Activated CD8-positive, alpha-beta memory T cell treated with anti-CD3 and anti-CD28 coated beads, Interleukin-2, amount 50 U/mL, for 1 hour (primary cell): ENCODE results near the gene SSU72.
"Not testable (repeated sequence)": the region's sequence is repeated elsewhere in the genome, so short reads cannot be mapped to it uniquely, and the experiment has no call there.

Source experiments
- DNase-seq: peaks from one replicate; pipeline ENCODE4 v3.0.0-alpha.2; 2020; ENCODE audit errors: extremely low read depth

Gene SSU72

DNA sequence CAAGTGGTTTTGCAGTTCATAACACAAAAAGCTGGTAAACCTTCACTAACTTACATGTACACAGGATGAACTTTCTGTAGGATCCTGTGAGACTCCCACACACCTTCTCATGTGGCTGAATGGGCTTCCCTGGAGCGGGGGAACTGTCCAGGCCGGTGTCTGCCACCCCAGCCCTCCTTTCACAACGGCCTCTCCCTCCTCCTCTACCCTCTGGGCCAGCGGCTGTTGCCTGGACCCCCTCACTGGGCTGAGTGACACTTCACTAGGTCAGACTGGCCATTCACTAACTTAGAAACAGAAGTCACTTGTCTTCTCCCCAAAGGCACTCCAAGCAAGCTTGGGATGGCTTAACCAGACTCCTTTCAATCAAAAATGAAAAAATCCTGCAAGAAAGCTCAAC lies 16.1 kb downstream of the SSU72 start:
- no peak for DNase-seq

DNA sequence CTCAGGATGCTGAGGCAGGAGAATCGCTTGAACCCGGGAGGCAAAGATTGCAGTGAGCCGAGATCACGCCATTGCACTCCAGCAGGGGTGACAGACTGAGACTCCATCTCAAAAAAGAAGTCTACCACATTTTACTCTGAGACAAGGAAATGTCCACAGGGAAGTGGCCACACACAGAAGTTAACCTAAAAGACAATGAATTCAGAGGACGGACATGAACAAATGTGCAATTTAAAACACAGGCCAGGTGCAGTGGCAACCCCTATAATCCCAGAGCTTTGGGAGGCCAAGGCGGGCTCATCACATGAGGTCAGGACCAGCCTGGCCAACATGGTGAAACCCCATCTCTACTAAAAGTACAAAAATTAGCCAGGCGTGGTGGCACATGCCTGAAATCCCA lies 17.0 kb downstream of the SSU72 start:
- DNase-seq: not testable (repeated sequence)

DNA sequence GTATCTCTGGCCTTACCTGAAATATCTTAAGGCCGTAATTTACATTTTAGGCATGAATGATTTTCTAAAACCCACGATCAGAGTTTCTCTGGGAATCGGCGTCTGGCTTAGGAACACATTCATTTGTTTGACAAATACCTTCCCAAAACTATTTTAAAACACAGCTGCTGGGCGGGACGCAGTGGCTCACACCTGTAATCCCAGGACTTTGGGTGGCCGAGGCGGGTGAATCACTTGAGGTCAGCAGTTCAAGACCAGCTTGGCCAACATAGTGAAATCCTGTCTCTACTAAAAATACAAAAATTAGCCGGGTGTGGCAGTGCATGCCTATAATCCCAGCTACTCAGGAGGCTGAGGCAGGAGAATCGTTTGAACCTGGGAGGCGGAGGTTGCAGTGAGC lies 17.7 kb downstream of the SSU72 start:
- not testable (repeated sequence) for DNase-seq

DNA sequence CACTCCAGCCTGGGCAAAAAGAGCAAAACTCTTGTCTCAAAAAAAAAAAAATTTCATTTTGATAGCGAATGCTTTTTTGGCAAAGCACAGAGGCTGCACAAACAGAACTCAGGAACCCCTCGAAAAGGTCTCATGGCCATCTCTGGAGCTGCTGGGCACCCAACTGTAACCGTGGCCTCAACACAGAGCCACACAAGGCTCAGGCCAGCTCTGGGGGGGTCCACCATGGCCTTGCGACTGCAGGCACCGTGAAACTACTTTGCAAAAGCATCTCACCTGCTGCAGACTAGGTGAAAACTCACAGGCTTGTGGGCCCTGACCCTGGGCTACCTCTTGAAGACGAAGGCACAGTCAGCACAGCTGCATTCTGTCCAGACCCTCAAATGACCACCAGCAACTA lies 18.2 kb downstream of the SSU72 start:
- no peak for DNase-seq

DNA sequence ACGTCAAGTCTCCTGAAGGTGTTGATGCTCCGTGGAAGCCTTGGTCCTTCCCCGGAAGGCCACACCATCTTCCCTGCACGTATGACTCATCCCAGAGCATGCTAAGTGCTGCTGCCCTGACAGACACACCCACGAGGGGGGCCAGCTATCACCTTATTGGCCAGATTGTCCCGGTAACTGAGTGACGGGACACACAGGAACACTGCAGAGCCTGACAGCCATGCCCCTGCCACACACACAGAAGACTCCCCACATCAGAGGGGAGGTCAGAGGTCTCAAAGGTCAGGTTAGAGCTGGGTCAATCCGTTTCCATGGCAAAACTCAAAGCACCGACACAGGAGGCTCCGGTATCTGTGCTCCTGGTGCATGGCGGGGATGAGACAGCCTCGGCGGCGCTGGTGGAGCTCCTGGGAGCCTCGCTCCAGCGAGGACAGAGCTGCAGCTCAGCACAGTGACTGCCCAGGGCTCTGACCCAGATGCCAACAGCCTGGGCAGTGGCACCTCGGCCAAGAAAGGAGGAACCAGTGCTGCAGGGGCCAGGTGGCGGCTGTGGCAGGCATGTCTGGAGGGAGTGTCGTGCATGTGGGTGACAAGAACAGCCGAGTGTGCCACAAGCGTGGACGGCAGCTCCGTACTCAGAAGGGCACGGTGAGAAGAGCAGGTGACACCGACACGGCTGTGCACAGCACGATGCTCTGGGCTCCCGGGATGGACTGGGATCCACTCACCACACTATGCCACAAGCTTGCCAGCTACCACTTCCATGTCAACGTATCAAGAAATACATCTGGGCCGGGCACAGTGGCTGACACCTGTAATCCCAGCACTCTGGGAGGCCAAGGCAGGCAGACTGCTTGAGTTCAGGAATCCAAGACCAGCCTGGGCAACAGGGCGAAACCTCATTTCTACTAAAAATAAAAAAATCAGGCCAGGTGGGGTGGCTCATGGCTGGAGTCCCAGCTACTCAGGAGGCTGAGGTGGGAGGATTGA lies 19.4 kb downstream of the SSU72 start:
- no peak for DNase-seq

DNA sequence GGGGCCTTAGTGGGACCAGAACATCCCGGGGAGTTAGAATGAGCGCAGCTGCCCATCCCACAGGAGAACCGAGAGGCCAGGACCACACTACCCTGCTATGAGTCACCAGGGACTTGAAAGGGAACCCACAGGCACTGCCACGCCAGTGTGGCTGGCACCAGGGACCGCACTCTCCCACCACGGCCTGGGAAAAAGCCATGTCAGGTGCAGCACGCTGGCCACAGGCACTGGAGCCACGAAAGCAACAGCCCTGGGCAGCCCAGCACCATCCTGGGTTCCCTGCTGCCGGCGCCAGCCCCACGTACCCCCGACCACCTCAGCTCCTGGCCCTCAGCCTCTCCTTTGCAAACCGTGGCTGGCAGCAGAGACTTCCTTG lies 20.1 kb downstream of the SSU72 start:
- DNase-seq: no peak

DNA sequence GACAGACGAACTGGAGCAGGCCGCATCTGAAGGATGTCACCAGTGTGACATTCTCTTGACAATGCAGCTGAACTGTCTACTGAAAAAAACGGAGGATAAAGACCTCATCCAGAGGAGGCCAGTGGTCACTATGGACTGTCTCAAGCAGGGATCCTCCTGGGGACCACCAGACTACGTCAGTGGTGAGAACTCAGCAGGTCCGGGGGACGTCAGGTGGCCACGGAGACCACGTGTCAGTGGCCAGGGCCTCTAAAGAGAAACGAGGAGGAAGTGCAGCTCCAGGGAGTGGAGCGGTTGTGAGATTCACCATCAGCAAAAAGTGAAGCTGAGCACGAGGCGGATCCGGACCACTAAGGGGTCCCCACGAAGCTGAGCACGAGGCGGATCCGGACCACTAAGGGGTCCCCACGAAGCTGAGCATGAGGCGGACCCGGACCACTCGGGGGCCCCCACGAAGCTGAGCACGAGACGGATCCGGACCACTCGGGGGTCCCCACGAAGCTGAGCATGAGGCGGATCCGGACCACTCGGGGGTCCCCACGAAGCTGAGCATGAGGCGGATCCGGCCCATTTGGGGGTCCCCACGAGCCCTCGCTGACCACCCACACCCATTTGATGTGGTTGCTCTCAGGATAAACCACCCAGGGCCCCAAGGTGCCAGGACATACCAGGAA lies 20.7 kb downstream of the SSU72 start:
- DNase-seq: no peak

DNA sequence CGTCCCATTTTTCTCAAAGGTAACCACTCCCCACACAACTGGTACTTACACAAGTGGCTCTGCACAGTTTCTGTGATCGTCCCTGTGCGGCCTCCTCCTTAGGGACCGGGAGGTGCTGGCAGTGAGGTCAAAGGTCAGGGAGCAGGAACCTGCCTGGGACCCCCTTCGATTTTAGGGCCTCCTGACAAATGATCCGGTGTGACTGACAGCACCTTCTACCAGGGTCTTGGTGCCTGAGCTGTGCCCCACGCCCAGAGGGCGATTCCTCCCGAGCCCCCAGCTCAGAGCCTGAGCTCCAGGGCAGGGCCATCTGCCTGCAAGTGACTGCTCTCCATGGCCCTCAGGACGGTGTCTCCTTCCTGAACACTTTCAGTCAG lies 22.4 kb downstream of the SSU72 start:
- DNase-seq: no peak

DNA sequence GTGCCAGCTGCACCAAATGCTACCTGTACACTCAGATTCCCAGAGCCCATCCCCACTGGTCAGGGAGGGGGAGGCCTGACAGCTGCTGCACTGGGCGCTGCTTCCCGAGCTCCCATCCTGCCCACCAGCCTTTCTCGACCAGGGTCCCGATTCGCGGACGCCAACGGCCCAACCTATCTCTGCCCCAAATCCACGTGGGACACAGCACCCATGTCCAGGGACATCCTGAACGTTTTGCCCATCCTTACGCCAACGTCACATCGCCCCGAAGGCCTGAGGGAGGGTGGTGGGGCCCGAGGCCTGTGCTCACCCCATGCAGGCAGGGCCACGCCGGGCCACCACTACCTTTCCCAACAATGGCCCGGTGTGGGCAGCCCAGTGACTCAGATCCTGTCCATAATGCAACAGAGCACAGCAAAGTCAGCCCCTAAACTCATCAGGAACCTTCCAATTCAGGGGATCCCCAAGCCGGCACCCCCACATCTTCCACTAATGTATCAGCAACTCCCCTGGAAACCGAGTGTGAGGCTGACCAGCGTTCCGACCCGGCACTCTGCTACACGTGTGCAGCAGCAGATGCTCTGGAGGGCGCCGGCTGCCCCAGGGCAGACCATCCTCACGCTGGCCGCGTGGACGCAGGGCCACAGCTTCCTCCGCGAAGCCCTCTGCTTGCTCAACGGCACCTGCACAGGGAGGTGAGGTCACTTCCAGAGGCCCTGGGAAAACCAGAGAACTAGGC lies 23.0 kb downstream of the SSU72 start:
- DNase-seq: no peak

DNA sequence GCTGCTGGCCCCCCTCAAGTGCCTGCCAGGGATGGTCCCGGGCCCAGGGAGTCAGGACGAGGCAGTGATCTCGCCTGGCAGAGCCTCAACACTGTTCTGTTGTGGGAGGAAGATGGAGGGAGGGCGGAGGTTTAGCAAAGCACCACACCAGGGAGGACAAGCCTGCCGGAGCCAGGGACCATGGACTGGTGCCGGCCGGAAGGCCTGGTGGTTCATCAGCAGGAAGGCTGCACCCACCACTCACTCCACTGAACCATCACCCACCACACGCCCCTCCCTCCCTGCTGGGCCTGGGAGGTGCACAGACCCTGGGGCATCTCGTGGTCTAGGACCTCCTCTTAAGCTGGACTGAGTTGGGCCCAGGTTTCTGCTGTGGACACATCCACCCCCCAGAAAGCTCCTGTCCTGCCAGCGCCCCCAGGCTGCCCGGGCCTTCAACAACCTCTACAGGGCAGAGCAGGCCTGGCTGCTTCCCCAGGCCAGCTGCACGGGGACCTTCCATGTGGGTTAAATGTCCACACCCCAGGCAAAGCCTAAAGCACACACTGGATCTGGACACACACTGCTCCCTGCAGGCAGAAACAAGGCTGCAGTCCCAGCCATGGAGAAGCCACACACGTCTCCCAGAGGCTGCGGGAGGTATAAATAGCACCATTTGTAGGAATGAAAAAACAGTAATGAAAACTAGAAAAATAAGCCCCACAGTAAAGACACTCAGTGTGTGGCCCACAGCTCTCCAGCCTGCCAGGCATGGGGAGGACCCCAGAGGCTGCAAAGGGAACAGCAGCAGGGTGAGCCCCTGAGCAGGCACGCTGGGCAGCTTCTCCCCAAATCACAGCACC lies 23.9 kb downstream of the SSU72 start:
- DNase-seq: no peak

DNA sequence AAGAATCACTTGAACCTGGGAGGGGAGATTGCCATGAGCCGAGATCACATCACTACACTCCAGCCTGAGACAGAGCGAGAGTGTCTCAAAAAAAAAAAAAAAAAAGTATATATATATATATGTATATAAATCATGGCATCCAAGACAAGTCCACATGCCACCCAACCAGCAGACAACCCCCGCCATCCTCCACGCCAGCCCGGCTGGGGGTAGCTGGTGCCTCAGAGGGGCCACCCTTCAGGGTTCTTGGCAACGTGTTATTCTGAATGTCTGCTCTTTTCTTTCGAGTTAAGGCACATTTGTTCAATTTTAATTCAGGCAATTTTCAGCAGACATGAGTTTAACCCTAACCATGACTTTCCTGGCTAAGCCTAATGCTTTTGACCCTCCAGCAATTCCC lies 24.6 kb downstream of the SSU72 start:
- no peak for DNase-seq

DNA sequence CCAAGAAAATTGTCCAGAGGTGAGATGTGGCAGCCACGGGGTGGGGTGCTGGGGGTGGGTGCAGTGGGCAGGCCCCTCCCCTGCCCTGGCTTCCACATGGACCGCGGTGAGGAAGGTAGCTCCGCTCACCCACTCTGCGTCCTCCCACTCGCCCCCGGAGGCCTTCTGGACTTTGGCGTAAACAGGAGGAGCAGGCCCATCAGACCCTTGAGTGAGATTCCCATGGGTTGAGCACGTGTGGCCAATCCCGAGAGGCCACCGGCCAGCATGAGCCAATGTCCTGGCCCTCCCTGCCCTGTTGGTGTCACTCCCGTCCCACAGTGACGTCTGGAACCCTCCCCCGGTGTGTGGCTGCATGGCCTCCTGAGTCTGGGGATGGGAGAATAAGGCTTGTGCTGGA lies 26.1 kb downstream of the SSU72 start:
- DNase-seq: no peak

DNA sequence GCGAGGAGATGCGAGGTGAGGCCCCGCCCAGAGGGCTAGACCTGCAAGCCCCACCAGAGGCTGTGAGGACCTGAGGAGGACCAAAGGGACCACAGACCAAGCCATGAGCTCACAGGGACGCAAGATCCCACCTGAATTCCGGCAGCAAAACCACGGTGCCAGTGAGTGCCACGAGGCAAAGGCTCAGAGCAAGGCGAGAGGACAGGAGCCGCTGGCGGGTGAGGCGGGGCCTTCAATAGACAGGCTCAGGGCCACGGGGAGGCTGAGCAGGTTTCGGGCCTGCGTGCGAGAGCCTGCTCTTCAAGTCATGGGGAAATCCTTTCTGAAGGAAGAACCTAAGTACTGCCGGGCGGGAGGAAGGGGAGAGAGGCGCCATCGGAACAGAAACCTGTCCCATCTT lies 27.2 kb downstream of the SSU72 start:
- no peak for DNase-seq

DNA sequence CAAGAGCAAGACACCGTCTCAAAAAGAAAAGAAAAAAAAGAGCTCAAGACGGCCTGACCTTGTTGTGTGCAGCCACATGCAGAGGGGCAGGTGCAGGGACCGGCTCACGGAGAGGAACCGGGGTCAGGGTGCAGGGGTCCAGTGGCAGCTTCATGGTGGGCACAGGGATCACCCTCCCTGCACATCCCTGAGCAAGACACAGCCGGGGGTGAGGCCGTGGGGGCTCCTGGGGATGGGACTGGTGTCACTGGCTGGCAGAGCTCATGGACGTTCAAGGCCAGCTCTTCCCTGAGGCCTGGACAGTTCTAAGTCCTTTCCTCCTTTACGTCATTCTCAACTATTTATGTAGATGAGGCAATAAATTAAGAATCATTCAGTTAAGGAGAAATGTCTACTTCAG lies 27.7 kb downstream of the SSU72 start:
- no peak for DNase-seq

DNA sequence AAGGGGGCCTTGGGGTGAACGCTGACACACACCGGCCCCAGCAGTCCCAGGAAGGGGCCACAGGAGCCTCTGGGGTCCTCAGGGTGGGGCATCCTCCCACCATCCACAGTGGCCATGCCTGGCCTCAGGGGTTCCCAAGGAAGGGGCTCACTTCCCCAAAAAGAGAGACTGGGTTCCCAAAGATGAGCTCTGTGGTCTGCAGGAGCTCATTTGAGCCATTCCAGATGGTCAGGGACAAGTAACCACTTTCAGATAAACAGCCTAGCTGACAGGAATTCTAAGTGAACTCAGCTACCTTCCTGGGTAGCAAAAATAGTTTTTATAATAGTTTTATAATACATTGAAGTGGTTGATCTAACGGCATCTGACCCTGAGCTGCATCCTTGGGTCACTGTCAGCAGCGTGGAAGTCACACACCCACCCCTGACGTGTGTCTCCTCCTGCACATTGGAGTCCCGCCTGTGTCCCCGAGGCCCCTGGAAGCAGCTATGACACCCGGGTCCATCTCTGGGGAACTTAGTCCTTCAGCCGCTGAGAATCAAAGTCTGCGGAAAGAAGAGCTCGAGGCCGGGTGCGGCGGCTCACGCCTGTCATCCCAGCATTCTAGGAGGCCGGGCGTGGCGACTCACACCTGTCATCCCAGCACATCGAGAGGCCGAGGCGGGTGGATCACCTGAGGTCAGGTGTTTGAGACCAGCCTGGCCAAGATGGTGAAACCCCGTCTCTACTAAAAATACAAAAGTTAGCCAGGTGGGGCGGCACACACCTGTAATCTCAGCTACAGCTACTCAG lies 28.5 kb downstream of the SSU72 start:
- DNase-seq: no peak

DNA sequence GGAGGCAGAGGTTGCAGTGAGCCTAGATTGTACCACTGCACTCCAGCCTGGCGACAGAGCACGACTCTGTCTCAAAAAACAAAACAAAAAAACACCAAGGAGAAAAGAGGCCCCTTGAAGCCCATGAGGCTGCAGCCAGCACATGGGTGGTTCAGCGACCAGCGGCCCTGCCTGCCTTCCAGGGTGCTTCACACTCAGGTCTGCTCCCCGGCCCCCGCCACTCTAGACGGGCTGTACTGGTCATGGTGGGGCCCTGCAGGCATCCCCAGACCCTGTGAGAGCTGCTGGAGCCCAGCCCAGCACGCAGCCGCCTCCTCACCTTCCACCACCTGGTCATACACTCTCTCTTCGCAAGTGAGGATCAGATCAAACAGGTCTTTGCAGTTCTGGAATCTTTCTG lies 30.1 kb downstream of the SSU72 start:
- no peak for DNase-seq

DNA sequence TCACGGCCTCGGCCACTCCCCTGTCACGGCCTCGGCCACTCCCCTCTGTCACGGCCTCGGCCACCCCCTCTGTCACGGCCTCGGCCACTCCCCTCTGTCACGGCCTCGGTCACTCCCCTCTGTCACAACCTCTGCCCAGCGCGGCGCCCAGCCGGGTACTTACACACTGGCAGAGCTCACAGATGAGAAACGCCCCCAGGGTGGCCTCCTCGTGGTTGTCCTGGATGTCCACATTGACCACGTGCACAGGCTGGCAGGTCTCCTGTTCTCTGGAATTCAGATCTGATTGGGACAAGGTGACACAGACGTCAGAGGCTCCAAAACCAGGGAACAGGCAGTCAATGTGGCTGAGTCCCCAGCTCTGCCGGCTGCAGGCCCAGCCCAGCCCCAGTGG lies 31.0 kb downstream of the SSU72 start:
- DNase-seq: no peak

DNA sequence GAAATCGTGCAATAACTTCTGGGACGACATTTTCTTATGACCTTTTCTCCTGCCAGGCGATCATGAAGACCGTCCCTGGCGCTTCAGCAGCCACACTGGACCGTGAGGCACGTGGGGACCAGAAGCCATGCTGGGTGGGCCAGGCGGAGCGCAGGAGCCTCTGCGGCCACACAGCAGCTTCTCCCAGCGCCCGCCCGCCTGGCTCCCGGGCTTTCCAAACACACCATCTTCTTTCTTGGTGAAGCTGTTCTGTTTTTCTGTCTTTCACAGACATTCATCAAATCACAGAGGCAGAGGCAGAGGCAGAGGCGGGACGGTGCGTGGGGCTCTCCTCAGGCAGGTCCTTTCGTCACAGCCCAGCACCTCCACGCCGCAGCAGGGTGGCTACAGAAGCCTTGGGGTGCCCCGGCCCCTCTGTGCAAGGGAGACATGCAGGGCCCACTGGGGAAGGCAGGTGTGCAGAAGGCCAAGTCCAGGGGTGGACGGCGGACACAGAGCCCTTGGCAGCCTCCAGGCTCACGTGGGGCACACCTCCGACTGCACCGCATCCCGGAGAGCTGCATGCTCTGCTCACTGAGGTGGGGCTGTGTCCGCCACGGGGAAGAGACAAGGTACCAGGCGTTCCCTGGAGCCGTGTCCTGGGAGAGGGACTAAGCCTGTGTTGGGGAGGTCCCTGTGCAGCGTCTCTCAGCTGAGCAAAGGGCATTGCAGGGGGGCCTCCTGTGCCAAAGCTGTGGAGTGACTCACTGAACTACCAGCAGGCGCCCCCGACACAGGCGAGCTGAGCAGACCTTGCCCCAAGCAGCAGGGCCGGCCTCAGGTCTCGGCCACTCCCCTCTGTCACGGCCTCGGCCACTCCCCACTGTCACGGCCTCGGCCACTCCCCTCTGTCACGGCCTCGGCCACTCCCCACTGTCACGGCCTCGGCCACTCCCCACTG lies 31.6 kb downstream of the SSU72 start:
- no peak for DNase-seq

DNA sequence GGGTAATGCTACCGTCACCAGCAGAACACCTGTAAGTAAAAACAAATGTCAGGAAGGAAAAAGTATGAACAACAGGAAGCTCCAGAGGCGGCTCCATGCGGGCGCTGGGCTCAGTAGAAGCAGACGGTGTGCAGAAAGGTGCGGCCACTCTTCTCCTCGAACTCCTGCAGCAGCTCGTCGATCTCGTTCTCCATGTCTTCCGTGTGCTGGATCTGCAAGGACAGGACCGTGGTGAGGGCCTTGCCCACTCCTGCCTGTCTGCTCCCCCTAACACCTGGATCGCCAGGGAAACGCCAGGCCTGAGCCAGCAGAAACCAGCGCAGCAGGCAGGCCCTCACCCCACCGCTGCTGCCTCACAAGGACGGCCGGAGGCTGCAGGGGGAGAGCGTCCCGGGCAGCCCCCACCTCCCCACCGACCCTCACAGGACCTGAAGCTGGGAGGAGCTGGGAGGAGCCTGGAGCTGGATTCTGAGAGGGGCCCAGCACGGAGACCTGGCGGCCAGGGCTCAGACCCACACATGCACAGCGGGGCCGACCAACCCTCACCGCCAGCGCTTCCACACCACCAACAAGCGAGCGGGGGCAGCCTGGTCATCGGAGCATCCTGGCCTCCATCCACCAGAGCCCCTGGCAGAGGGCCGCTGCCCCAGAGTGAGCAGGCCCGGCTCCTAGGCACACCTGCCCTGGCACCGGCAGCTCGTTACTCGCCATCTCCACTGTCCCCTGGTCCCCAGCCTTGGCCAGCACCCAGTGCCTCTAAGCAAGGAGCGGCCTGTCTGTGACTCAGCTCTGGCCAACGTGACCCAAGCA lies 32.5 kb downstream of the SSU72 start:
- DNase-seq: no peak
